Trophoblast cell (in vitro differentiated cells and primary cell): ENCODE data around the gene BLOC1S3.
A peak's percentile ranks its signal among the peaks of the same experiment; 100 is the strongest.

Source experiments
- DNase-seq, 2 donors: peaks; one replicate each; pipeline ENCODE4 v3.0.0-alpha.2; 2016
- H2AFZ ChIP-seq: 2 replicates; pipeline ENCODE4 v1.6.1; 2013; ENCODE audit warnings: low read length, moderate library complexity, mild to moderate bottlenecking; ENCODE audit not compliant: insufficient read depth, poor library complexity
- H2AK5ac ChIP-seq: 2 replicates; pipeline ENCODE4 v1.6.1; 2013; ENCODE audit warnings: mild to moderate bottlenecking, low read length
- H2BK120ac ChIP-seq: 2 replicates; pipeline ENCODE4 v1.6.1; 2013; ENCODE audit warnings: low read length, mild to moderate bottlenecking, moderate library complexity; ENCODE audit not compliant: insufficient read depth, poor library complexity
- H2BK12ac ChIP-seq: 2 replicates; pipeline ENCODE4 v1.6.1; 2013; ENCODE audit warnings: mild to moderate bottlenecking, low read length, moderate library complexity
- H2BK5ac ChIP-seq: 2 replicates; pipeline ENCODE4 v1.6.1; 2013; ENCODE audit warnings: low read length, low read depth, moderate library complexity, mild to moderate bottlenecking; ENCODE audit not compliant: poor library complexity
- H3K14ac ChIP-seq: 2 replicates; pipeline ENCODE4 v1.6.1; 2013; ENCODE audit warnings: mild to moderate bottlenecking, low read length
- H3K18ac ChIP-seq: 2 replicates; pipeline ENCODE4 v1.6.1; 2013; ENCODE audit warnings: mild to moderate bottlenecking, low read length
- H3K23ac ChIP-seq: 2 replicates; pipeline ENCODE4 v1.6.1; 2013; ENCODE audit warnings: low read length
- H3K27ac ChIP-seq: 2 replicates; pipeline ENCODE4 v1.5.1; 2013; ENCODE audit warnings: low read depth, mild to moderate bottlenecking, inconsistent platforms, low read length, moderate library complexity
- H3K27me3 ChIP-seq: 2 replicates; pipeline ENCODE4 v1.6.1; 2013; ENCODE audit warnings: inconsistent platforms, mild to moderate bottlenecking, low read length, moderate library complexity; ENCODE audit not compliant: insufficient read depth
- H3K36me3 ChIP-seq, 2 experiments: 1 replicate in 1 of 2; 2 replicates in 1 of 2; pipeline ENCODE4 v1.6.1; 2013; ENCODE audit warnings: low read length in 2 of 2, mild to moderate bottlenecking in 2 of 2, moderate library complexity in 1 of 2; ENCODE audit not compliant: insufficient read depth in 2 of 2, control insufficient read depth in 1 of 2
- H3K4ac ChIP-seq: 2 replicates; pipeline ENCODE4 v1.6.1; 2013; ENCODE audit warnings: low read depth, mild to moderate bottlenecking, low read length, moderate library complexity
- H3K4me1 ChIP-seq, 2 experiments: 1 replicate in 1 of 2; 2 replicates in 1 of 2; pipeline ENCODE4 v1.6.1; 2013; ENCODE audit warnings: low read length in 2 of 2, mild to moderate bottlenecking in 2 of 2, moderate library complexity in 1 of 2; ENCODE audit not compliant: insufficient read depth in 2 of 2, control insufficient read depth in 1 of 2
- H3K4me2 ChIP-seq: 2 replicates; pipeline ENCODE4 v1.6.1; 2013; ENCODE audit warnings: inconsistent platforms, mild to moderate bottlenecking, low read length, moderate library complexity
- H3K4me3 ChIP-seq: 2 replicates; pipeline ENCODE4 v1.5.1; 2013; ENCODE audit warnings: mild to moderate bottlenecking, low read depth, low read length, inconsistent platforms
- H3K79me1 ChIP-seq: one replicate; pipeline ENCODE4 v1.6.1; 2013; ENCODE audit warnings: low read length
- H3K79me2 ChIP-seq: 2 replicates; pipeline ENCODE4 v1.6.1; 2013; ENCODE audit warnings: low read length, mild to moderate bottlenecking; ENCODE audit not compliant: control insufficient read depth, insufficient read depth, poor library complexity
- H3K9ac ChIP-seq: 2 replicates; pipeline ENCODE4 v1.6.1; 2013; ENCODE audit warnings: mild to moderate bottlenecking, low read length
- H3K9me3 ChIP-seq: 2 replicates; pipeline ENCODE4 v1.6.1; 2013; ENCODE audit warnings: low read depth, mild to moderate bottlenecking, control low read depth, inconsistent platforms, low read length; ENCODE audit not compliant: insufficient read depth
- H4K12ac ChIP-seq: 2 replicates; pipeline ENCODE4 v1.6.1; 2013; ENCODE audit warnings: low read depth, mild to moderate bottlenecking, low read length, moderate library complexity
- H4K8ac ChIP-seq: 2 replicates; pipeline ENCODE4 v1.6.1; 2013; ENCODE audit warnings: low read depth, mild to moderate bottlenecking, low read length, moderate library complexity
- H4K91ac ChIP-seq: one replicate; pipeline ENCODE4 v1.6.1; 2013; ENCODE audit warnings: low read depth, mild to moderate bottlenecking, low read length, moderate library complexity
- WGBS: extraction: QIAGEN DNeasy Blood & Tissue Kit; methylation state at CpG from one replicate; pipeline ENCODE4 v1.1.7; 2013; ENCODE audit warnings: missing lambda C conversion rate; ENCODE audit not compliant: insufficient read length, insufficient coverage; ENCODE audit errors: extremely low coverage; 5-methylcytosine and 5-hydroxymethylcytosine counted together

The BLOC1S3 gene

DNA sequence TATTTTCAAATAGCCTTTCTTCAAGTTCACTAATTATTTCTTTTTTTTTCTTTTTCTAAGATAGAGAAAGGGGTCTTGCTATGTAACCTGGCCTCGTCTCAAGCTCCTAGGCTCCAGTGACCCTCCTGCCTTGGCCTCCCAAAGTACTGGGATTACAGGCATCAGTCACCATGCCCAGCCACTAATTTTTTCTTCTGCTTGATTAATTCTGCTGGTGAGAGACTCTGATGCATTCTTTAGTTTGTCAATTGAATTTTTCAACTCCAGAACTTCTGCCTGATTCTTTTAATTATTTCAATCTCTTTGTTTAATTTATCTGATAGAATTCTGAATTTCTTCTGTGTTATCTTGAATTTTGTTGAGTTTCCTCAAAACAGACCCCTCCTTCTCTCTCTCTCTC is 11.4 kb downstream of the BLOC1S3 start:
- WGBS, result no CpG with 5 or more reads among the region's 1 CpG

DNA sequence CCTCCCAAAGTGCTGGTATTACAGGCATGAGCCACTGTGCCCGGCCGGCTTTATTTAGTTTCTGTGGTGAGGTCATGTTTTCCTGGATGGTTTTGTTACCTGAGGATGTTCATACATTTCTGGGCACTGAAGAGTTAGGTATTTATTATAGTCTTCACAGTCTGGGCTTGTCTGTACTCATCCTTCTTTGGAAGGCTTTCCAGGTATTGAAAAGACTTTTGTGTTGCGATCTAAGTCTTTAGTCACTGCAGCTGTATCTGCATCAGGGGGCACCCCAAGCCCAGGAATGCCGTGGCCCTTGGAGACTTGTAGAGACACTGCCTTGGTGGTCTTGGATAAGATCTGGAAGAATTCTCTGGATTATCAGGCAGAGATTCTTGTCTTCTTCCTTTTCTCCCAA is 12.8 kb downstream of the BLOC1S3 start:
- no peaks in the 10 kb centered on the region for H3K9me3 ChIP-seq
- H4K12ac ChIP-seq, result no peak overlapping the region
- H2BK12ac ChIP-seq, result no peak overlapping the region
- H3K23ac ChIP-seq, result no peak overlapping the region
- DNase-seq, result no peak
- H3K79me1 ChIP-seq, result no peaks in the 10 kb centered on the region
- no peak overlapping the region for H2AFZ ChIP-seq
- no peaks in the 10 kb centered on the region for H3K4me1 ChIP-seq
- no peak overlapping the region for H2BK5ac ChIP-seq
- H4K91ac ChIP-seq, result no peak overlapping the region
- no peak overlapping the region for H3K4ac ChIP-seq
- no peak overlapping the region for H2AK5ac ChIP-seq
- no peak overlapping the region for H3K4me3 ChIP-seq
- no peak overlapping the region for H4K8ac ChIP-seq
- H3K9ac ChIP-seq, result no peak overlapping the region
- H3K4me2 ChIP-seq, result no peak overlapping the region
- no peak overlapping the region for H2BK120ac ChIP-seq
- H3K36me3 ChIP-seq, result no peaks in the 10 kb centered on the region
- H3K27ac ChIP-seq, result no peak overlapping the region
- no peak overlapping the region for H3K18ac ChIP-seq
- no peaks in the 10 kb centered on the region for H3K79me2 ChIP-seq
- no peaks in the 10 kb centered on the region for H3K27me3 ChIP-seq
- WGBS, result no CpG with 5 or more reads among the region's 4 CpGs
- no peak overlapping the region for H3K14ac ChIP-seq

More for the DNA sequence above, 11.4 kb downstream of the BLOC1S3 start:
- Histone ChIP-seq H4K91ac (no peak overlapping the region), H2BK120ac (no peak overlapping the region), H3K27me3 (no peaks in the 10 kb centered on the region), H3K4me3 (no peak overlapping the region), H3K23ac (no peak overlapping the region), H3K79me1 (no peaks in the 10 kb centered on the region), H2AFZ (no peak overlapping the region), H3K36me3 (no peaks in the 10 kb centered on the region), H3K14ac (no peak overlapping the region), H3K4me2 (no peak overlapping the region), H2AK5ac (no peak overlapping the region), H3K18ac (no peak overlapping the region), H4K8ac (no peak overlapping the region), H3K4ac (no peak overlapping the region), H3K27ac (no peak overlapping the region), H2BK12ac (no peak overlapping the region), H4K12ac (no peak overlapping the region), H3K4me1 (no peaks in the 10 kb centered on the region), H2BK5ac (no peak overlapping the region), H3K79me2 (no peaks in the 10 kb centered on the region), H3K9me3 (peaks cover 2% of the 10 kb centered on the region), H3K9ac (no peak overlapping the region)
- DNase-seq, result no peak

DNA sequence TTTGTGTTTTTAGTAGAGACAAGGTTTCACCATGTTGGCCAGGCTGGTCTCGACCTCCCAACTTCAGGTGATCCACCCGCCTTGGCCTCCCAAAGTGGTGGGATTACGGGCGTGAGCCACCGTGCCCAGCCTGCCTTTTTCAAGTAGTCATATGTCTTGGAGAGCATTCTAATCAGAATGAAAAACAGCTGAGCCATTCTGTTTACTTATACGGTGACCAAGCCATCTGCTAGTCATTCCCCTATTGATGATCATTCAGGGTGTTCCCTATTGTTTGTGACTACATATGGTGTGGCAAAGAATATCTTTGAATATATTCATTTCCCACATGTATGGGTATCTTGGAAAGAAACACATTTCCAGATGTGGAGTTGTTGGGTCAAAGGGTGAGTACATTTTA is 17.2 kb downstream of the BLOC1S3 start:
- Histone ChIP-seq H3K4me2 (no peak overlapping the region), H4K8ac (no peak overlapping the region), H3K9ac (no peak overlapping the region), H3K27me3 (no peaks in the 10 kb centered on the region), H2BK120ac (no peak overlapping the region), H2AFZ (no peak overlapping the region), H3K18ac (no peak overlapping the region), H4K12ac (no peak overlapping the region), H3K79me1 (no peaks in the 10 kb centered on the region), H3K4me1 (no peaks in the 10 kb centered on the region), H3K27ac (no peak overlapping the region), H3K9me3 (no peaks in the 10 kb centered on the region), H3K36me3 (no peaks in the 10 kb centered on the region), H2BK5ac (no peak overlapping the region), H3K79me2 (no peaks in the 10 kb centered on the region), H3K4me3 (no peak overlapping the region), H4K91ac (no peak overlapping the region), H3K4ac (no peak overlapping the region), H2AK5ac (no peak overlapping the region), H2BK12ac (no peak overlapping the region), H3K23ac (no peak overlapping the region), H3K14ac (no peak overlapping the region)
- WGBS, result no CpG with 5 or more reads among the region's 6 CpGs
- DNase-seq, result no peak

DNA sequence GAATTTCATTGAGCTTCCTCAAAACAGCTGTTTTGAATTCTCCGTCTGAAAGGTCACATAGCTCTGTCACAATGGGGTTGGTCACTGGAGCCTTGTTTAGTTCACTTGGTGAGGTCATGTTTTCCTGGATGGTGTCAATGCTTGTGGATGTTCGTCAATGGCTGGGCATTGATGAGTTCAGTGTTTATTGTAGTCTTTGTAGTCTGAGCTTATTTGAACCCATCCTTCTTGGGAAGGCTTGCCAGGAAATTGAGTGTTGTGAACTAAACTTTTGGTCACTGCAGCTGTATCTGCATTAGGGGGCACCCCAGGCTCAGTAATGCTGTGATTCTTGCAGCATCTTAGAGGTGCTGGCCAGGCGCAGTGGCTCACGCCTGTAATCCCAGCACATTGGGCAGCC is 22.0 kb downstream of the BLOC1S3 start:
- H3K79me1 ChIP-seq, result no peaks in the 10 kb centered on the region
- no peak overlapping the region for H3K18ac ChIP-seq
- no peak overlapping the region for H2AK5ac ChIP-seq
- H3K27me3 ChIP-seq, result no peaks in the 10 kb centered on the region
- no peaks in the 10 kb centered on the region for H3K79me2 ChIP-seq
- no peak overlapping the region for H3K14ac ChIP-seq
- no peaks in the 10 kb centered on the region for H3K9me3 ChIP-seq
- H3K23ac ChIP-seq, result no peak overlapping the region
- H2BK5ac ChIP-seq, result no peak overlapping the region
- H3K9ac ChIP-seq, result no peak overlapping the region
- no peaks in the 10 kb centered on the region for H3K36me3 ChIP-seq
- H4K12ac ChIP-seq, result no peak overlapping the region
- H4K91ac ChIP-seq, result no peak overlapping the region
- H2BK120ac ChIP-seq, result no peak overlapping the region
- H4K8ac ChIP-seq, result no peak overlapping the region
- H3K27ac ChIP-seq, result no peak overlapping the region
- H3K4me1 ChIP-seq, result no peaks in the 10 kb centered on the region
- no peak overlapping the region for H2BK12ac ChIP-seq
- DNase-seq, result peak in 1 of 2 donors; percentile 43
- no peak overlapping the region for H3K4me3 ChIP-seq
- no peak overlapping the region for H2AFZ ChIP-seq
- no CpG with 5 or more reads among the region's 4 CpGs for WGBS
- no peak overlapping the region for H3K4me2 ChIP-seq
- no peak overlapping the region for H3K4ac ChIP-seq
